Jurkat, Clone E6-1 (cell line): Measurements from ENCODE around the gene AP1G2. TPM values are rescaled to one million over a fixed set of nuclear protein-coding genes. Genes with fewer than 3 reads are reported as not detected.
A peak's percentile ranks its signal among the peaks of the same experiment; 100 is the strongest.
"Not testable (repeated sequence)": the region's sequence is repeated elsewhere in the genome, so short reads cannot be mapped to it uniquely, and the experiment has no call there.

Experiments
- DNase-seq: peaks from one replicate; pipeline ENCODE4 v3.0.0-alpha.2; 2011; ENCODE audit warnings: low read depth, low spot score
- H3K4me3 ChIP-seq: 2 replicates; pipeline ENCODE4 v1.5.1; 2011; ENCODE audit warnings: mild to moderate bottlenecking, low read length, control low read depth, moderate library complexity
- polyA plus RNA-seq: library from polyadenylated mRNA; unstranded; fragments of >200 nt; gene quantifications from one replicate; pipeline ENCODE4 v1.2.1, GENCODE V29; 2012; ENCODE audit warnings: missing spikeins; ENCODE audit not compliant: insufficient read length, insufficient read depth

Gene AP1G2
- 138 TPM for polyA plus RNA-seq

DNA sequence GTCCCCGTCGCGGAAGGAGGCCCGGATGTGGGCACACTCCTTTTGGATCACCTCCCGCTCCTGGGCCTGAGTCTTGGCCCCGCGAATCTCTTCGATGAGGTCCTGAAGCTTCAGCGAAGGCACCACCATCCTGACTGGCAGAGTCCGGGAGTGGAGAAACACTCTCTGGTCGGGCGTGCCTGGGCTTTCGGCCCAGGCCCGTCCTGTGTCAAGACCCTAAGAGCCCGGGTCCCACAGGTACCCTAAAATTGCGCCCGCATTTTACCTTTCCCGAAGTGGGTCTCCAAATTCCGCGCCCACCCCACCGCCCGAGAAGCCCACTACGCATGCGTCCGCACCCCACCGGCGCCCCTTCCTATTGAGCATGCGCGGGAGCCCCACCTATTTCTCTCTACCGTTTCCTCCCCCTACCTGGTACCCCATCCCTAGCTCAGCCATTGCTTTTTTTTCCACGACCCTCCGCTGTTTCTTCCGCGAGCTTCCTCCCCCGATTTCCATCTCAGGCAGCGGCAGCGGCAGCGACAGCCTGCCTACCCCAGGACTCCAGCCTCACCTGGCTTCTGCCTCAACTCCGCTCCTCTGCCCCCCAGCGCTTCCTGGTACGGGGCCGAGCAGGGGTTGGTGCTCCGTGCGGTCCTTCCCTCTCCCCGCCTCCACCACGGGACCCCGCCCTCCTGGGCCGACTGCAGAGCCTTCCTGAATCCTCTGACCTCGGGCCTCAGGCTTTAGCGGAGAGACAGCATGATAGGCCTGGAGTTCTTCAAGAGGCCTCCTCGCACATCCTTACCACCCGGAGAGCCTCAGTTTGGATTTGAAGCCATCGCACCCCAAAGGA, at the start of gene AP1G2:
AP1G2 (minus strand) TSS at position 606 of the 835 bp plus-strand sequence; CDS start at position 129, 477 bp downstream.
- H3K4me3 ChIP-seq = peak within 1 kb of the TSS; percentile 83
- peak; percentile 81 for DNase-seq

DNA sequence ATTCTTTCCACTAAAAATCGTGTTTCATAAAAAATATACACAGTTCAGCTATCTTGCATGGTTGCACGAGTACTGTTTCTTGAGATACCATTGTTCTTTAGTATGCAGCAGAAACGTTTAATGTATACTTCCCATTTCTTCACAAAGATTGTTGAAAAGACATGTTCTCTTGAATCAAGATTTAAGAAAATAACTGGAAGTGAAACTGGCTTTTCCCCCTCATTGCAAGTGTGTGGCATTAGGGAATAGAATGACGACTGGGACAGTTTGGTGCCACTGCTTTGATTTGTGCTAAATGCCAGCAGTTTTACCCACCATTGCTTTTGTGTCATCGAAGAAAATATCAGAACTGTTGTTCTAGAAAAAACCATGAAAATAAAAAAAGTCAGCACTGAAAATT, 48.3 kb upstream of the AP1G2 start:
- no peak for DNase-seq
- H3K4me3 ChIP-seq = no peak overlapping the region

DNA sequence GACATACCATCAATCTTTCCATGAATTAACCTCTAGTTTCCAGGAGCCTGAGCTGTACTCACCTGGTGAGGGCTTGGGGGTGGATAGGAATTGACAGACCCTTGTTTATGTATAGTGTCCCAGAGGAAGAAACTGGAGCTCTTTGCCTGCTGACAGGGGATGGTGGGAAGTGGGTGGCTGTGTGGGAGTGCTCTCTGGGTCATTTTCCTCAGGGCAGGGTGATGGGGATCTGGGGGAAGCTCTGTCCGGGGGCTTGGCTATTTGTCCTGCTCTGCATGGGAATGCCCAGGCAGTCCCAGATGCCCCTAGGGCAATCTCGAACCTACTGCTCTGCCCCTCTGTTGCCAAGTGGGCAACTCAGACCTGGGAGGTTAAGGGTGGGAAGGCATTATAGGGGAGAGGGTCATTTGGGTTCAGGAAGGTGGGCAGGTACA, 46.8 kb upstream of the AP1G2 start:
- no peak overlapping the region for H3K4me3 ChIP-seq
- DNase-seq = no peak

DNA sequence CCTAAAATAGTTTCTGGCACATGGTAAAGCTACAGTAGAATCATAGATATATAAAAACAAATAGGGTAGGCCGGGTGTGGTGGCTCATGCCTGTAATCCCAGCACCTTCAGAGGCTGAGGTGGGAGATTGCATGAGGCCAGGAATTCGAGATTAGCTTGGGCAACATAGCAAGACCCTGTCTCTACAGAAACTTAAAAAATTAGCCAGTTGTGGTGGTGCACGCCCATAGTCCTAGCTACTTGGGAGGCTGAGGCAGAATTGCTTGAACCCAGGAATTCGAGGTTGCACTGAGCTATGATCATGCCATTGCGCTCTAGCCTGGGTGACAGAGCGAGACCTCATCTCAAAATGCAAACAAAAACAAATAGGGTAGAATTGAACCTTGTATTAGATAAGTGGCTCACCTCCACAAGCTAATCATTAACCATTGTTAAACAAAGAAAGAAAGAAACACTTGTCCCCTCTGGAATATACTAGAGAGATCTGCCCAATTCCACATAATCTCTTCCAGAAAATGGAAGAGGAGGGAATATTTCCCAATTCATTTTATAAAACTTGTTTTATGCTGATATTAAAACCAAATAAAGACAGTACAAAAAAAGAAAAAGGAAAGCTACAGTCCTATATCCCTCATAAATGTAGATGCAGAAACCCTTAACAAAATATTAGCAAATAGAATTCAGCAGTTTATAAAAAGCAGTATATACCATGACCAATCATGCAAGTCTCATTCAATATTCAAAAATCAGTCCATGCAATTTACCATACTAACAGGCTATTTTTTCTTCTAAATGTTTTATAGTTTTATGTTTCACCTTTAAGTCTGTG, 45.9 kb upstream of the AP1G2 start:
- DNase-seq = no peak
- H3K4me3 ChIP-seq = no peak overlapping the region

DNA sequence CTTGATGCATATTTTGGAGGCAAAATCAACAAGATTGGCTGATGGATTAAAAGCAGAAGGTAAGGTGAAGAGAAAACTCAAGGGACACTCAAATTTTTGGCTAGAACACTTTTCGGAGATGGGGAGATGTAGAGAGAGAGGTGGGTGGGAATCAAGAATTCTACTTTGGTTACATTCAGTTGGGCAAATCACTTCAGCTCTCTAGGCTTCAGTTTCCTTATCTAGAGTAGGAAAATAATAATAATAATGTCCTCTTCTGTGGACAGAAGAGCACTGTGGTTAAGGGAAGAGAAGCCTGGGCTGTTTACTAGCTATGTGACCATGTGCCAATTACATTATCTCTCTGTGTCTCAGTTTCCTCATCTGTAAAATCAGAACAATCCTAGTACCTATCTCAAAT, 45.2 kb upstream of the AP1G2 start:
- no peak for DNase-seq
- H3K4me3 ChIP-seq = no peak overlapping the region

GRCh38 chr14:23612354-23612732, 44.8 kb upstream of the AP1G2 start:
- DNase-seq = no peak

GRCh38 chr14:23610815-23611289, 43.3 kb upstream of the AP1G2 start:
- no peak overlapping the region for H3K4me3 ChIP-seq
- DNase-seq = peak; percentile 50

More at GRCh38 chr14:23612354-23612732, 44.8 kb upstream of the AP1G2 start:
- no peak overlapping the region for H3K4me3 ChIP-seq

DNA sequence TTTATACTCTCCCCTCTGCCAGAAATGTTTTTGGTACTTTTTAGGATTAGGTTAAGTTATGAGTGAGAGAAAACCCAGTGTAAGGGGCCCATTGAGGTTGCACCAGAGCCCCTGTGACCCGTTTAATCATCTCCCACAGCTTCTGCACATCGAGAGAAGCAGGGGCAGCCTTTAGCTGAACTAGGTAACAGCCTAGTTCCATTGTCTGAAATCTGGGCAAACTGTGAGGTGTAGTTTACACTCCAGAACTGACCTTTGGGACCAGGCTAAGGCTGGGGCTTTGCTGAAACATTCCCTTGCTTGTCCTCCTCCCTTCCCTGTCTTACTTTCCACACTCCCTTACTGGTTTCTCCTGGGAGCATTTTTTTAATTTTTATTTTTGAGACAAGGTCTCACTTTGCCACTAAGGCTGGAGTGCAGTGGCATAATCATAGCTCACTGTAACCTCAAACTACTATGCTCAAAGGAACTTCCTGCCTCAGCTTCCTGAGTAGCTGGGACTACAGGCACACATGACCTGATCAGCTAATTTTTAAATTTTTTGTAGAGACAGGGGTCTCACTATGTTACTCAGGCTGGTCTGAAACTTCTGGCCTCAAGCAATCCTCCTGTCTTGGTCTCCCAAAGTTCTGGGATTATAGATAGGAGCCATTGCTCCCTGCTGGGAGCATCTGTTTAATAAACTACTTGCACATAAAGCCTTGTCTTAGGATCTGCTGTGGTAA, 42.7 kb upstream of the AP1G2 start:
- H3K4me3 ChIP-seq = no peak overlapping the region
- DNase-seq = peak; percentile 62

- DNase-seq = not testable (repeated sequence)
Measured at GRCh38 chr14:23609411-23610089, 42.0 kb upstream of the AP1G2 start.

GRCh38 chr14:23609001-23609400, 41.4 kb upstream of the AP1G2 start:
- no peak overlapping the region for H3K4me3 ChIP-seq
- DNase-seq = no peak

More at GRCh38 chr14:23609411-23610089, 42.0 kb upstream of the AP1G2 start:
- H3K4me3 ChIP-seq = not testable (repeated sequence)

DNA sequence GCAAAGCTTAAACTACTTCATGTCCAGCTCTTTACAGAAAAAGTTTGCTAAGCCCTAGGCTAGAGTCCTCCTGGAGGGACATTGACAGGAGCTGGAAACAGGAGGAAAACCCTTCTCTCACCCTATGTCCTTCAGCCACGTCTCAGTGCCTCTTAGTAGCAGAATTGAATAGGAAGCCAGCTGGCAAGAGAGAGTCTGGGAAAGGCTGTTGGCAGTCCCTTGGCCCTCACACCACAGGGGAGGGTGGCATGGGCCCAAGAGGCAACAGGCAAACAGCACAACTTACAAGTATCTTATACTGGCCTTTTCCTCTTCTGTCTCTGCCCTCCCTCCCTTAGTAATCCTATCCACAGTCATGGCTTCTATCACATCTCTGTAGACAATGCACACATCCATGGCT, 40.9 kb upstream of the AP1G2 start:
- DNase-seq = no peak
- H3K4me3 ChIP-seq = no peak overlapping the region

DNA sequence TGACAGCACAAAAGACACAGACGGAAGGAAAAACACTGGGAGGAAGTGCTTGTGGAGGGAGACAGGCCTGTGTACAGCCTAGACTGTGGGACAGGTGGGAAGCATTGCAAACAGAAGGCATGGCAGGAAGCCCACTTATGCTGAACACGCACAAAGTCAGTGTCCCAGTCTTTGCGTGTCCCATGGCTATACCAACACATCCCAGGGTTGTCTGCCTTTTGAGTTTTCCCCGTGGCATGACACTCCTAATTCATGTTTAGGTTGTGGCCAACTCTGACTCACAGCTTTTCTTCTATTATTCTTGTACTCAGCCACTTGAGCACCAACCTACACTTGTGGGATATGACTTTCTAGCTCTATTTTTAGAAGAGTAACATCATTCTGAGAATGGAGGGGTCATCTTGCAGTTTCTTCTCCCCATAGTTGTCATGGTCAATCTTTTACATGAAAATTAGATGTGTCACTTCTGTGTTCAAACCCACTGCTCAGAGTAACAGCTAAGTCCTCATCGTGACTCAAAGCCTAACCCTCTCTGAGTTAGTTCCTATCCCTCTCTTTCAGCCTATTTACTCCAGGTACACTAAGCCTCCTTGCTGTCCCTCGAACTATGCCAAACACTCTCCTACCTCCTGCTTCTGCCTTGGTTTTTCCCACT, 38.5 kb upstream of the AP1G2 start:
- DNase-seq = no peak
- H3K4me3 ChIP-seq = no peak overlapping the region

DNA sequence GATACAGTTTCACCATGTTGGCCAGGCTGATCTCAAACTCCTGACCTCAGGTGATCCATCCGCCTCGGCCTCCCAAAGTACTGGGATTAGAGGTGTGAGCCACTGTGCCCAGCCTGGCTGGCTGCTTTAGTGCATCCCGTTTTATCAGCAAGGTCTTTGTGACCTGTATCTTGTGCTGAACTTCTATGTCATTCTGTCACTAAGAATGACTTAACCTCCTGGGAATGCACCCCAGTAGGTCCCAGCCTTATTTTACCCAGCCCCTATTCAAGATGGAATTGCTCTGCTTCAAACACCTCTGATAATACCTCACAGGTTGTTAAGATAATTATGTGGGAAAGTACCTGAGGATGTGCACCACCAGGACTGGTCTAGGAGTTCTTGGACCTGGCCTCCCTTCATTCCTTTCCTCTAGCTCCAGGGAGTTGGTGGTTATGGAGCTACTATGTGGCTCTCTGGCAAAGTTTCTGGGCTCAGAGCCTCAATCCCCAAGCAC, 37.1 kb upstream of the AP1G2 start:
- no peak for DNase-seq
- no peak overlapping the region for H3K4me3 ChIP-seq

DNA sequence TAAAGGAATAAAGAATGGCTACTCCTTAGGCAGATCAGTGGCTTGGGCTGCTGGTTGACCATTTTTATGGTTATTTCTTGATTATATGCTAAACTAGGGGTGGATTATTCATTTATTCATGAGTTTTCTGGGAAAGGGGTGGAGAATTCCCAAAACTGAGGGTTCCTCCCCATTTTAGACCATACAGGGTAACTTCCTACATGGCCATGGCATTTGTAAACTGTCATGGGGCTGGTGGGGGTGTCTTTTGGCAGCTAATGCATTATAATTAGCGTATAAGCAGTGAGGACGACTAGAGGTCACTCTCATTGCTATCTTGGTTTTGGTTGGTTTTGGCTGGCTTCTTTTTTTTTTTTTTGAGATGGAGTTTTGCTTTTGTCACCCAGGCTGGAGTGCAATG, 36.6 kb upstream of the AP1G2 start:
- H3K4me3 ChIP-seq = no peak overlapping the region
- no peak for DNase-seq

GRCh38 chr14:23603103-23603502, 35.5 kb upstream of the AP1G2 start:
- H3K4me3 ChIP-seq = no peak overlapping the region
- DNase-seq = no peak

DNA sequence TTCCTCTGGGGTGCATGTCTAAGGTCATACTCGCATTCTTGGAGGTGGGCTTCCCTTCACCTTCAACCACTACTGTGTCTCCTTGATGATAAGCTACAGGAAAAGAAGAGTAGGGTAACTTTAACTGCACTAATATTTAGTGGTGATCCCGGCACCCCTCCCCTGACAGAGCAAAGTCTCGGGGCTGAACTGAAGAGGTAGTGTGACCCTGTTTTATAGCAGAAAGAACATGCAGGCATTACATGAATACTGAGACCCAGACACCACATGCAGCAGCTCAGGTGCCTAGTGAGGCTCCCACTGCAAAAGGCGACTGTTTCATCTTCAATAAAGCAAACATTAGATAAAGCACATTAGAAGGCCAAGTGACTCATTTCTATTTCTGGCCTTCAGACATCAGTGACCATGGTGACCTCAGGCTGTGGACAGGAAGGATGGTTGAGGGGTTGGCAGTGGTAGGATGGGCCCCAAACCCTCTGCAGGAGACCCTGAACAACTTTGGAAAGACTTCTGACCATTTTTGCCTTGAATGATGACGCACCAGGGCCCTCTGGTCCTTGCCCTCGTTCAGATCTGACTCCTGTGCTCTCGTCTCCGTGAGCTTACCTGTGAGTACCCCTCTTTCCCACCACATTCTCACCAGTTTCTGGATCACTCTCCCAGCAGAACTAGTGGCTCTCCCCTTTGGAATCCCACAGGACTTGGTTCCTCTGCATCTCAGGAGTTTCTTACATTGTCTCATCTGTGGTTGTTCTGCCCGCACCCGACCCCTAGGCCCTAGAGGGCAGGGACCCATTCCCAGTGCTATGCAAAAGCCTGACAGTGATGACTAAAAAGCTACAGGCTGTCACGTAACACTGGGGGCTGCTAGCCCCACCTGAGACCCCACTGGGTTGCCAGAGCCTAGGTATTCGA, 34.8 kb upstream of the AP1G2 start:
- DNase-seq = no peak
- no peak overlapping the region for H3K4me3 ChIP-seq

- no peak overlapping the region for H3K4me3 ChIP-seq
- no peak for DNase-seq
Measured at GRCh38 chr14:23601845-23602180, 34.2 kb upstream of the AP1G2 start.
